Body of pancreas (tissue), 4 donors: ENCODE data around the gene TRIM43B.

ENCODE experiments used
- CTCF ChIP-seq, 7 experiments: fragments of 450-650 bp in 4 of 7; fragments of 200-600 bp in 3 of 7; sonication (generic) in 3 of 7; IDR thresholded peaks; one replicate each; pipeline ENCODE4 v1.5.1; 2016 to 2019; ENCODE audit warnings: antibody characterized with exemption in 7 of 7
- POLR2A ChIP-seq, 3 donors: fragments of 450-650 bp; IDR thresholded peaks; one replicate each; pipeline ENCODE4 v1.6.1; 2016; ENCODE audit warnings: antibody characterized with exemption in 3 of 3, mild to moderate bottlenecking in 2 of 3

DNA sequence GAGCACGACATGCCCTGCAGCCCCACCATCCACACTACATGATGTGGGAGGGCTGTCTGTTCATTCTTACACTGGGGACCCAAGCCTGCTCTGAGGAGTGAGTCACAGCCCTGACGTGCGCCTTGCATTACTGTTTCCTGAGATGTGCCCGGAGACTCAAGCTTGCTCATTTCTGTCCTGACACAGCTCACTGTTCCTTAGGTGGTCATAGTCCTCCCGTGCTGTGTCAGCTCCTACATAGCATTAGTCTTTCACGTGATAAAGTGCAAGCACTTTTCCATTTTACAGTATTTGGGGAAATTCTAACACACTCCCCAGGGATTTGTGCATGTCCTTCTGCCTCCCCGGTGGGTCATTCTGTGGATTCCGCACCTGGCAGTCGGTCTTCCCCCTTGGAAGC, 46.2 kb upstream of the TRIM43B start:
- no peak for TF ChIP-seq CTCF (IDR thresholded peaks at IDR 0.05)
- TF ChIP-seq POLR2A (IDR thresholded peaks at IDR 0.05), result no peak
